HL-60 (cell line): Measurements from ENCODE around the gene TBX4.

Source experiments
- CTCF ChIP-seq: IDR thresholded peaks from one replicate; pipeline ENCODE4 v1.5.1; 2011; ENCODE audit warnings: low read length, control low read depth, inconsistent platforms; ENCODE audit not compliant: insufficient read depth
- GABPA ChIP-seq: IDR thresholded peaks from 2 replicates; pipeline ENCODE4 v1.6.1; 2012; ENCODE audit warnings: low read depth
- POLR2AphosphoS5 ChIP-seq: IDR thresholded peaks from 2 replicates; pipeline ENCODE4 v1.6.1; 2012; ENCODE audit warnings: low read depth
- REST ChIP-seq: IDR thresholded peaks from 2 replicates; pipeline ENCODE4 v1.6.1; 2012; ENCODE audit warnings: low read depth; ENCODE audit not compliant: insufficient replicate concordance
- SPI1 ChIP-seq: IDR thresholded peaks from 2 replicates; pipeline ENCODE4 v1.6.1; 2012; ENCODE audit warnings: low read depth, mild to moderate bottlenecking, borderline replicate concordance

DNA sequence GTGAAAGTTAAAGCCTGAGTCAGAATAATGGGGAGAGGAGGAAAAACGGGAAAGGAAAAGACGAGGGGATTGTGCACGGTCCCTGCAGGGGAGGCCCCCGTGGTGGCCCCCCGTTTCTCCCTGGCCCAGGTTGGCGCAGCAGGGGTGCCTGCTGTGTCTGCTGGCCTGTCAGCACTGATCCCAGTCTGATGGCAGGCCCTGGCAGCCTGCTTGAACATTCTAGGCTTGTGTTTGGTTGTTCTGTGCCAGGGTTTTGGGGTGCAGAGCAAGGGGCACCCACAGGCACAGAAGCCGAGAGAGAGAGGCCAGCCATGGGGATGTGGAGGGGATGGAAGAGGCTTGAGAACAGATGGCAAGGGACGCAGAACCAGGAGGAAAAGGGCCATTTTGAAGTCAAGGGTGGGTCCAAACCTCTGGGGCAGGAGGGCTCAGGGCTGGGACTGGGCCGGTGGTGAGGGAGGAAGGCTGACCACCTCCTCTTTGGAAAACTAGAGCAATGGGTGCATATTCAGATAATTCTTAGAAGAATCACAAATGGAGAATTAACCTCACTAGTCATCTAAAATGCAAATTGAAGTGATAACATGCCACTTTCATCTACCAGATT lies 35.9 kb downstream of the TBX4 start:
- TF ChIP-seq CTCF (no peak), POLR2AphosphoS5 (no peak), GABPA (no peak), REST (no peak), SPI1 (no peak)
